ENCODE data around the gene HAP1. TPM values are rescaled to one million over a fixed set of nuclear protein-coding genes. Genes with fewer than 3 reads are reported as not detected.
A peak's percentile ranks its signal among the peaks of the same experiment; 100 is the strongest.

The HAP1 gene
- total and polyA plus RNA-seq, 2 experiments from 2014 or later = 0.98 to 2.1 TPM

DNA sequence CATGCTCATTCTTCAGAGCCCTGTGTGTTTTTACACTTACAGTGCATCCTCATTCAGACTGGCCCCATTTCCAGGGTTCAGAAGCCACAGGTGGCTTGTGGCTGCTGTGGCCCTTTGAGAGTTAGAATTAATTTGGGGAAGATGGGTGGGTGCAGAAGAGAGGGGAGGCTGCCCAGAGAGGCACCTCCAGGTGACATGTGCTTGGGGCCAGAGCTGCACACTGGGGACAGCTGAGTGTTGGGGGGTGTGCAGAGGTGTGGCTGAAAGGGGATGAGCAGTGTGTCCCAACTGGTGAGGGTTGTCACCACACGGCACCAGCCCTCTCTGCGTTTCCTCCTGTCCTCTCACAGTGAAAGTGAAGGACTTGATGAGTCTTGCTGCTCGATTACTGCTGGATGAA is 52.7 kb downstream of the HAP1 start:
- Histone ChIP-seq H3K4me3 (no peak overlapping the region), H3K4me1 (ENCODE audit: low read depth) (peaks cover 5% of the 10 kb centered on the region), H3K9me3 (ENCODE audit: low read depth) (no peaks in the 10 kb centered on the region), H3K27ac (no peak overlapping the region), H3K36me3 (no peaks in the 10 kb centered on the region), H3K27me3 (no peaks in the 10 kb centered on the region)
- TF ChIP-seq, protein P1, sequence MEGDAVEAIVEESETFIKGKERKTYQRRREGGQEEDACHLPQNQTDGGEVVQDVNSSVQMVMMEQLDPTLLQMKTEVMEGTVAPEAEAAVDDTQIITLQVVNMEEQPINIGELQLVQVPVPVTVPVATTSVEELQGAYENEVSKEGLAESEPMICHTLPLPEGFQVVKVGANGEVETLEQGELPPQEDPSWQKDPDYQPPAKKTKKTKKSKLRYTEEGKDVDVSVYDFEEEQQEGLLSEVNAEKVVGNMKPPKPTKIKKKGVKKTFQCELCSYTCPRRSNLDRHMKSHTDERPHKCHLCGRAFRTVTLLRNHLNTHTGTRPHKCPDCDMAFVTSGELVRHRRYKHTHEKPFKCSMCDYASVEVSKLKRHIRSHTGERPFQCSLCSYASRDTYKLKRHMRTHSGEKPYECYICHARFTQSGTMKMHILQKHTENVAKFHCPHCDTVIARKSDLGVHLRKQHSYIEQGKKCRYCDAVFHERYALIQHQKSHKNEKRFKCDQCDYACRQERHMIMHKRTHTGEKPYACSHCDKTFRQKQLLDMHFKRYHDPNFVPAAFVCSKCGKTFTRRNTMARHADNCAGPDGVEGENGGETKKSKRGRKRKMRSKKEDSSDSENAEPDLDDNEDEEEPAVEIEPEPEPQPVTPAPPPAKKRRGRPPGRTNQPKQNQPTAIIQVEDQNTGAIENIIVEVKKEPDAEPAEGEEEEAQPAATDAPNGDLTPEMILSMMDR (IDR thresholded peaks at IDR 0.05; ENCODE audit: low read depth, low read length) = no peak
- DNase-seq (ENCODE audit: low read depth in 1 of 2, low spot score in 1 of 2) = no peak

DNA sequence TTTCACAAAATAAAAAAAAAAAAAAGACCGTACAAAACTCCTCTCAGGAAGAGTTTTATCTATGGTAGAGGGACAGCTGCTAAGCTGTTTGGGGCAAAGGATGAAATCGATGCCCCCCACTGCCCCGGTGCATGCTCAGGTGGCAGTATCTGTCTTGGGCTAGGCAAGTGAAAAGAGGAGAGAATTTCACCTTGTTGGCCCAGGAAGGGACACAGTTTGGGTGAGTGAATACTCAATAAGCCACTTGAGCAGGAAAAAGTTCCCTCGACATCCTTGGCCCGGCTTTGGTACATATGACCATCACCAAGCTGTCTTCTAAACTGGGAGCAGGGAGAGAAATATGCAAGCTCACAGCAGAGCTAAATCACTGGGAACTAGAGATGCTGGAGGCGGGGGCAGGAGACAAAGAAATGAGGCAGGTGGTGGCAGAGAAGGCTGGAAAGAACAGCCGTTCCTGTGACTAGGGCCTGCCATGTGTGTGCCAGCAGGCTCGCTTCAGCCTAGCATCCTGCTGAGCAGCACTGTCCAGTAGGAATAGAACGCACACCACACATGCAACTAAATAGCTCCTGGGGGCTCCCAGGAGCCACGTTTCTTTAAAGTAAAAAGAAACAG is 53.9 kb downstream of the HAP1 start:
- Histone ChIP-seq H3K9me3 (ENCODE audit: low read depth) (no peaks in the 10 kb centered on the region), H3K27ac (no peak overlapping the region), H3K36me3 (no peaks in the 10 kb centered on the region), H3K4me1 (ENCODE audit: low read depth) (peaks cover 5% of the 10 kb centered on the region), H3K4me3 (no peak overlapping the region), H3K27me3 (no peaks in the 10 kb centered on the region)
- DNase-seq (ENCODE audit: low read depth in 1 of 2, low spot score in 1 of 2) = no peak
- TF ChIP-seq, protein P1 (IDR thresholded peaks at IDR 0.05; ENCODE audit: low read depth, low read length) = no peak

- no peaks in the 10 kb centered on the region for H3K9me3 ChIP-seq (ENCODE audit: low read depth)
- no peak overlapping the region for H3K4me3 ChIP-seq
- no peaks in the 10 kb centered on the region for H3K27me3 ChIP-seq
- H3K4me1 ChIP-seq (ENCODE audit: low read depth) = peaks cover 5% of the 10 kb centered on the region
- no peak overlapping the region for H3K27ac ChIP-seq
- no peaks in the 10 kb centered on the region for H3K36me3 ChIP-seq
- no peak for DNase-seq (ENCODE audit: low read depth in 1 of 2, low spot score in 1 of 2)
- TF ChIP-seq, protein P1 (IDR thresholded peaks at IDR 0.05; ENCODE audit: low read depth, low read length) = no peak
These were observed 54.6 kb downstream of the HAP1 start for GRCh38 chr17:41679740-41680425.

- Histone ChIP-seq H3K27ac (no peak overlapping the region), H3K27me3 (no peaks in the 10 kb centered on the region), H3K9me3 (ENCODE audit: low read depth) (no peaks in the 10 kb centered on the region), H3K4me3 (no peak overlapping the region), H3K36me3 (no peaks in the 10 kb centered on the region), H3K4me1 (ENCODE audit: low read depth) (peaks cover 5% of the 10 kb centered on the region)
- TF ChIP-seq, protein P1 (IDR thresholded peaks at IDR 0.05; ENCODE audit: low read depth, low read length) = no peak
- DNase-seq (ENCODE audit: low read depth in 1 of 2, low spot score in 1 of 2) = peak in 1 of 2 donors; percentile 66
These were observed 55.3 kb downstream of the HAP1 start for GRCh38 chr17:41678907-41679739.

DNA sequence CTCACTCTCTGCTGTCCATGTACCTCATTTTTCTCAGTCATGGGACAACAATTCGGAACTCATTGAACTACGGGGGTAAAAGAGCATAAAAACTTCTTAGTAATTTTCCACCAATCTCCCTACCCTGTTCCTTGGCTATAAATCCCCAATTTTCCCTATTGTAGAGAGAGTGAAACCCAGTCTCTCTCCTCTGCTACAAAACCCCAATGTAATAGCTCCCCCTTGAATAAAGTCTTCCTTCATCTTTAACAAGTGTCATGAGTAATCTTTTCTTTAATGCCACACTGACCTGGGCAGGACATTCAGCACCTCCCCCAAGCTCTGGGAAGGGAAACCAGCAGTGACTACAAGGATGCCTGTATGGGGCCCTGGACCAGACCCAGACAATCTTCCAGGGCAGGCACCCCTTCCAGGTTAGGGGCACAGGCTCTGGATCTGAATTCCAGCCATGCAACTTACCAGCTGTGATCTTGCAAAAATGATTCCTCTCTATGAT is 56.0 kb downstream of the HAP1 start:
- peaks cover 5% of the 10 kb centered on the region for H3K4me1 ChIP-seq (ENCODE audit: low read depth)
- H3K36me3 ChIP-seq = no peaks in the 10 kb centered on the region
- no peak overlapping the region for H3K27ac ChIP-seq
- no peak for DNase-seq (ENCODE audit: low read depth in 1 of 2, low spot score in 1 of 2)
- no peaks in the 10 kb centered on the region for H3K27me3 ChIP-seq
- no peak overlapping the region for H3K4me3 ChIP-seq
- H3K9me3 ChIP-seq (ENCODE audit: low read depth) = no peaks in the 10 kb centered on the region
- TF ChIP-seq, protein P1 (IDR thresholded peaks at IDR 0.05; ENCODE audit: low read depth, low read length) = no peak
